G401 (cell line): ENCODE results near the gene IL4. TPM values are rescaled to one million over a fixed set of nuclear protein-coding genes. Genes with fewer than 3 reads are reported as not detected.

Experiments used
- total RNA-seq: library from RNA; depleted of rRNA; stranded (reverse); fragments of >200 nt; shearing (Covaris generic); gene quantifications from 2 replicates; pipeline ENCODE4 v1.2.3, GENCODE V29; 2014; rRNA removed

Gene IL4
- total RNA-seq, 1 experiment from 2014 or later, result not detected

Other genes starting within 250 kb of the IL4 start
- gene IRF1, start 183.2 kb upstream of the IL4 start, total RNA-seq, result 9.2 and 13.4 TPM in 2 replicates
- not detected in 2 replicates for gene IL5, start 130.5 kb upstream of the IL4 start, total RNA-seq
- gene RAD50, start 117.0 kb upstream of the IL4 start, total RNA-seq, result 11.4 and 39.4 TPM in 2 replicates
- not detected in 2 replicates for gene IL13, start 15.8 kb upstream of the IL4 start, total RNA-seq
- 1.4 and 6.4 TPM in 2 replicates for gene KIF3A, start 63.6 kb downstream of the IL4 start, total RNA-seq
- 0.07 TPM in 1 of 2 replicates, not detected in the other for gene CCNI2, start 73.4 kb downstream of the IL4 start, total RNA-seq
- gene SEPTIN8, start 103.2 kb downstream of the IL4 start, total RNA-seq, result 33.3 and 47.8 TPM in 2 replicates
- gene SOWAHA, start 139.3 kb downstream of the IL4 start, total RNA-seq, result 0.78 and 1.1 TPM in 2 replicates
- 3.1 and 5.9 TPM in 2 replicates for gene SHROOM1, start 156.7 kb downstream of the IL4 start, total RNA-seq
- gene GDF9, start 192.5 kb downstream of the IL4 start, total RNA-seq, result 0.12 and 1.3 TPM in 2 replicates
- 108 and 215 TPM in 2 replicates for gene UQCRQ, start 192.7 kb downstream of the IL4 start, total RNA-seq
- not detected in 2 replicates for gene LEAP2, start 199.7 kb downstream of the IL4 start, total RNA-seq